IPS-11a (cell line): ENCODE measurements around the gene ATG7.
"Not testable (repeated sequence)": the region's sequence is repeated elsewhere in the genome, so short reads cannot be mapped to it uniquely, and the experiment has no call there.

Experiments used
- H3K4me3 ChIP-seq: one replicate; pipeline ENCODE4 v1.5.1; 2013; ENCODE audit warnings: low read depth, low read length, control low read depth

The ATG7 gene

GRCh38 chr3:11498646-11499045 lies 226.4 kb downstream of the ATG7 start:
- no peak overlapping the region for H3K4me3 ChIP-seq

- no peak overlapping the region for H3K4me3 ChIP-seq
Observed at GRCh38 chr3:11499144-11499543, 226.9 kb downstream of the ATG7 start.

- H3K4me3 ChIP-seq: not testable (repeated sequence)
Observed at GRCh38 chr3:11502413-11502812, 230.2 kb downstream of the ATG7 start.

GRCh38 chr3:11507719-11508118 lies 235.5 kb downstream of the ATG7 start:
- no peak overlapping the region for H3K4me3 ChIP-seq

- H3K4me3 ChIP-seq: no peak overlapping the region
Observed at GRCh38 chr3:11508346-11509172, 236.4 kb downstream of the ATG7 start.

GRCh38 chr3:11509173-11510000 lies 237.2 kb downstream of the ATG7 start:
- no peak overlapping the region for H3K4me3 ChIP-seq

- no peak overlapping the region for H3K4me3 ChIP-seq
Observed at GRCh38 chr3:11510001-11510340, 237.8 kb downstream of the ATG7 start.

GRCh38 chr3:11510356-11510755 lies 238.2 kb downstream of the ATG7 start:
- H3K4me3 ChIP-seq: no peak overlapping the region

- H3K4me3 ChIP-seq: not testable (repeated sequence)
Observed at GRCh38 chr3:11511606-11512005, 239.4 kb downstream of the ATG7 start.

GRCh38 chr3:11513125-11513816 lies 241.1 kb downstream of the ATG7 start:
- not testable (repeated sequence) for H3K4me3 ChIP-seq

GRCh38 chr3:11513817-11514135 lies 241.6 kb downstream of the ATG7 start:
- H3K4me3 ChIP-seq: no peak overlapping the region

- H3K4me3 ChIP-seq: no peak overlapping the region
Observed at GRCh38 chr3:11514191-11514821, 242.1 kb downstream of the ATG7 start.

- H3K4me3 ChIP-seq: no peak overlapping the region
Observed at GRCh38 chr3:11517601-11518000, 245.4 kb downstream of the ATG7 start.

GRCh38 chr3:11521167-11521566 lies 249.0 kb downstream of the ATG7 start:
- H3K4me3 ChIP-seq: no peak overlapping the region

GRCh38 chr3:11522398-11522715 lies 250.2 kb downstream of the ATG7 start:
- no peak overlapping the region for H3K4me3 ChIP-seq

GRCh38 chr3:11522953-11523571 lies 250.9 kb downstream of the ATG7 start:
- no peak overlapping the region for H3K4me3 ChIP-seq

- H3K4me3 ChIP-seq: no peak overlapping the region
Observed at GRCh38 chr3:11523572-11524101, 251.4 kb downstream of the ATG7 start.

- H3K4me3 ChIP-seq: not testable (repeated sequence)
Observed at GRCh38 chr3:11526121-11526520, 253.9 kb downstream of the ATG7 start.

- H3K4me3 ChIP-seq: no peak overlapping the region
Observed at GRCh38 chr3:11529281-11529680, 257.1 kb downstream of the ATG7 start.

GRCh38 chr3:11530153-11530721 lies 258.0 kb downstream of the ATG7 start:
- no peak overlapping the region for H3K4me3 ChIP-seq
